Glomerular visceral epithelial cell (primary cell): ENCODE data around the gene ZNF574.

Experiments used
- DNase-seq: peaks from one replicate; pipeline ENCODE4 v3.0.0-alpha.2; 2016; ENCODE audit errors: extremely low spot score

ZNF574 gene

DNA sequence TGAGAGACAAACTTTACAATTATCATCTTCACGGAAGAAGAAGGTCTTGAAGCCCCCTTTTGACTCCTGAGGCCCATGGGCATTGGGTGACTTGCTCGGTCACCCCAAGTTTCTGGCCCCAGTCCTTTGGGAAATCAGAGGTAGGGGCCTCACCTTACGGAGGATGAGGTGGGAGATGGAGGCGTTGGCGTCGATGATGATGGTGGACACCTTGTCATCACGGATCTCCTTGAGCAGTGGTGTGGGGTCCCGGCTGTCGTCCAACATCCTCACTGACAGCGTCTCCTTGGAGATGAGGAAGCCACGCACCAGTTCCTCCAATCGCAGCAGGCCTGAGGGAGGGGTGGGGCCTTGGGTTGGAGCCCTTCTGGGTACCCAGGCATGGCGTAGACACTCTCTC lies 16.8 kb upstream of the ZNF574 start:
- no peak for DNase-seq

DNA sequence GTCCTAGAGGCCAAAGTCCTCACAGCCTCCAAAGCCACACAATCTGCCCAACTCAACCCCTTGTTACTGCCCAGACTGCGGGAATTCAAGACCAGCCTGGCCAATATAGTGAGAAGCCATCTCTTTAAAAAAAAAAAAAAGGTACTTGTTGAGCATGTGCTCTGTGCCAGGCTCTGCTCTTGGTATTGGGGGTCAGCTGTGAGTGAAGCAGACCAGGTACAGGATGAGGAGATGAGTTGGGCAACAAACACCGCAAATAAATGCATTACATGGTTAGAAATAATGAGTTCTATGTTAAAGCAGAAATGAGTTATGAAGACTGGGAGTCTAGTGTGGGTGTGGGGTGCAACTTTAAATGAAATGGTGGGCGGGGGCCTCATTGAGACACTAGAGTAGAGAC lies 15.8 kb upstream of the ZNF574 start:
- DNase-seq: no peak

DNA sequence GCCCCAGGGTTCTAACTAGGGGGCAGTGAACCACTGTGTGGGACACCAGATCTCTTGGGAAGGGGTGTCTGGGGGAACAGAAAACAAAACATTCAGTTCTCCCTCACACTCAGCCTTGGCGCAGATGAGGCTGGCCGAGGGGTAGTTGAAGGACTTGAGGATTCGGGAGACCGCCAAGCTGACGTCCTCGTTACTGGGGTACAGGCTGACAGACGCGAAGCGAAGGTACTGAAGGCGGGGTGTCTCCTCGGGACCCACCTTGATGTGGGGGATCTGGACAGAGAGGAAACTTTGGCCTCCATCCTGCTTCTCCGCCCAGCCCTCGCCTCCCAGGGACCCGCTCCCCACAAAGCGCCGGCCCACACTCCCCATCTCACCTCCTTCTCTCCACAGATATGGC lies 13.6 kb upstream of the ZNF574 start:
- no peak for DNase-seq

DNA sequence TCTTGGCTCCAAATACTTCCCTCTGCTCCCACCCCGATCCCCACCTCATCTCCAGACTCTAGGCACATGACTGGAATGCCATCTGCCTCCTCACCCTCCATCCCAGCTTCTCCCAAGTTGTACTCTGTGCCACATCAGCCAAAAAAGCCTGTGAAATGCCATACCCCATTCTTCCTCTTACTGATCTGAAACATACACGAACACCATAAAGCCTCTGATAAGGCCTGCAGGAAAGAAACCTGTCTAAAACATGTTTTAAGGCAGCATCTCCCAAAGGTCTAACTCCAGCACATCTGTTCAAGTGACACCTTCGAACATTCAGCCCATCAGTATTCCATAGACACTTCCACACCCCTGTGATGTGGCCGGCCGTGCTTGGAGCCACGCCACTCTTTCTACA lies 11.5 kb upstream of the ZNF574 start:
- no peak for DNase-seq

DNA sequence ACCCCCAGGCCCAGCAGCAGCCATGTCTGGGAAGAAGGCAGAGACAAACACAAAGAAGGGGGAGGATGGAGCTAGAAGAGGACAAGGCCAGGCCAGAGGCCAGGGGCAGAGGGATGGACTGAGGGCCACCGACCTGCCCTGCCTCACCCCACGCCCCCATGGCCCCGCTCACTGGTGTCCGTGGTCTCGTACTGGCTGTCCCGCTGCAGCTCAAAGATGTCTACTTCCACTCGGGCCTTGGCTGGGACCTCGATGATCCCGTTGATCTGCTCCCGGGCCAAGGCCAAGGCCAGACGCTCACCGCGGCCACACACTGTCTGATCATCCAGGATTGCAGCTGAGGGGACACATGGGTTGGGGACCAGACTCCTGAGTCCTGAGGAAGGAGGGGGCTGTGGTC lies 10.9 kb upstream of the ZNF574 start:
- DNase-seq: no peak

DNA sequence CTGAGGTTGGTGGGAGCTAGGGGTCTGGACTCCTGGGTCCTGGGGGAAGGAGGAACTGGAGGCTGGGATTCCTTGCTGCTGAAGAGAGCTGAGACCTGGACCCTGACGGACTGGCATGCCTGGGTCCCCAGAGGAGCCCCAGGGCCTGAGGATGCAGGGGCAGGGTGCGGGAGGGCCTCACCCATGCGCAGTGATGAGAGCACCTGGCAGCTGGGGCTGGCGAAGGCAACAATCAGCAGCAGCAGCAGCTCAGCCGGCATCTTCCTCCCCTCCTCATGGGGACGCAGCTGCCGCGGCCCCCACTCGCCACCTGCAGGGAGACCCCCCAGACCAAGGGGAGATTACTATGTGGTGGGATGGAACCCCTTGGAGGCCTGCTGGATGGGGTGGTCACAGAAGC lies 10.5 kb upstream of the ZNF574 start:
- DNase-seq: no peak

DNA sequence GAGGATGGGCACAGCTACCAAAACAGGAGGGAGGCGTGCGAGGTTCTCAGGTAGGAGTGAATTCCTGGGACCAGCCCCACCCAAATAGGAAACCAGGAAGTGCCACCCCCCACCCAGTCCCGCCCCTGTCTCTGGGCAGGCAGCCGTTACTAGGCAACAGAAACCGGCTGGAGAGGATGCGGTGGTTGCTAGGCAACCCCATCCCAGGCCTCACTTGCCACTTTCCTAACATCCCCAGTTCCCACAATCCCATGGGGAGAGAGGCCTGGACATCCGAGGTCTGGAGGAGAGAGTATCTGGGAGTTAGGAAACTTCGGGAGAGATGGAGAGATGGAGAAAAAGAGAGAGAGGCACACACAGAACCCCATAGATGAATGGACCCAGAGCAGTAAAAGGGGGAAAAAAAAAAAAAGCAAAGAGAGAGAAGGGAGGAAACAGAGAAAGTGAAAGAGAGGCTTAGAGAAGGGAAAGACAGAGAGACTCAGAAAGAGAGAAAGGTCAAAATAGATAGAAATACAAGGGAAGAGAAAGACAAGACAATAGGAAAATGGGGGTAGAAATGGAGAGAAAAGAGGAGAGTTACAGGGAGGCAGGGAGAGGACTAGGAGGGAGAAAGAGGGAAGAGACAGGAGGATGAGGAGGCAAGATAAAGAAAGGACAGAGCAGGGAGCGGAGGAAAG lies 9.8 kb upstream of the ZNF574 start:
- DNase-seq: peak; percentile 35

GRCh38 chr19:42067315-42067888 lies 8.6 kb upstream of the ZNF574 start:
- DNase-seq: no peak

- DNase-seq: no peak
Observed at GRCh38 chr19:42068361-42068755, 7.6 kb upstream of the ZNF574 start.

DNA sequence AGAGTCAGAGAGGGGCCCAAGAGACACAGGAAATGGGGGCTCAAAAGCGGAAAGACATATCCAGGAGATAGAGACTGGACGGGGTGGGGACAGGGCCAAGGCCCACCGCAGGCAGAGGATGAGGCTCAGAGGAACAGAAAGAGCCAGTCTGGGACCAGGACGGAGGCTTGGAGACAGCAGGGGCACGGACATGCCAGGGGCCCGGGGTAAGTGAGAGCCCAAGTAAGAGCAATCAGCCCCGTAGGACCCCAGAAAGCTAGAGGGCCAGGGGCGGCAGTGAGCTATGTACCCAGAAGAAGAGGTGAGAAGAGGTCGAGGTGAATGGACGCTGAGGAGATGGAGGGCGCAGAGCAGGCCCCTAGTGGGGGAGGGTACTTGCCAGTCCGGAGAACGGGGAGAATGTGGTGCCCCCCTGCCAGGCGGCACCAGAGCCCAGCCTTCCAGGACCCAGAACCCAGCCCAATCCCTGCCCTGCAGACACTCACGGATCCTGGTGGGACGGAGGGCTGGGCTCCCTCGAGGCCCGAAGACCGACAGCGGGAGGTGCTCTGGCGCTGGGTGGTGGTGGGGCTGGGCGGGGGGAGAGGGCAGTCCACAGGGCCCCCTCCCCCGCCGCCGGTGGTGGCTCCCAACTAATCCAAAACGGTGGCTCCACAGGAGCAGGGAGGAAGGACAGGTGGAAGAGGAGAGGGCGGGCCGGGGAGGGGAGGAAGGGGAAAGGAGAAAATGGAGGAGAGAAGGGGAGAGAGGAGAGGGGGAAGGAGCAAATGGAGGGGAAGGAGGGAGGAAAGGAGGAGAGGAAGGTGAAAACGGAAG lies 7.0 kb upstream of the ZNF574 start:
- no peak for DNase-seq

- no peak for DNase-seq
Observed at GRCh38 chr19:42069619-42070351, 6.2 kb upstream of the ZNF574 start, which contains the start of gene GRIK5. GRIK5 (minus strand) TSS chr19:42070206; CDS start chr19:42065770, 4,436 bp downstream.

GRCh38 chr19:42071247-42071646 lies 4.7 kb upstream of the ZNF574 start:
- DNase-seq: no peak

DNA sequence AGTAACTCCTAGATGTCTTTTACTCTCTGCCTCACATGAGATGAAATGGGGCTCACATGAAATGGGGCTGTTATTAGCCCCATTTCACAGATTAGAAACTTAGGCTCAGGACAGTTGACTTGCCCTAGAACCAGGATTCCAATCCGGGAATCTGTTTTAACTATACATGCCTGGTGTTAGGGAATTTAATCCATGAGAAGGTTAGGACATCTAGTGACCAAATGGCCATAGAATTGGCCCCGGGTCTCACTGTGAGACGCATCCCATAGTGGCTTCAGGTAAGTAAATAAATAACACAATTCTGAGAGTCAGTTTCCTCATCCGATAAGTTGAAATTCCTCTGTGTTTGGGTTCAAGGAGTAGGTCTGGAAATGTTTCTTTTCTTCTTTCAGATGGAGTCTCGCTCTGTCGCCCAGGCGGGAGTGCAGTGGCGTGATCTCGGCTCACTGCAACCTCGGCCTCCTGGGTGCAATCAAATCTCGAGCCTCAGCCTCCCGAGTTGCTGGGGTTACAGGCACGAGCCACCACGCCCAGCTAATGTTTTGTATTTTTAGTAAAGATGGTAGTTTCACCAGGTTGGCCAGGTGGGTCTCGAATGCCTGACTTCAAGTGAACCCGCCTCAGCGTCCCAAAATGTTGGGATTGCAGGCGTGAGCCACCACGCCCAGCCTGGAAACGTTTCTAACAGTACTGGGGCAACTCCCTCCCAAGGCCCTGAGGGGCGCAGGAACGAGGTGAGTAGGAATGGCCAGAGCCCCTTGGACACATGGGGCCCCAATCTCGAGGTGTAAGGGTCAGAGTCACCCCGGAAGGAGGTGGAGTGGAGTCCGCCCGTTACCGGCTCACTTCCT lies 1.2 kb upstream of the ZNF574 start:
- peak; percentile 20 for DNase-seq

DNA sequence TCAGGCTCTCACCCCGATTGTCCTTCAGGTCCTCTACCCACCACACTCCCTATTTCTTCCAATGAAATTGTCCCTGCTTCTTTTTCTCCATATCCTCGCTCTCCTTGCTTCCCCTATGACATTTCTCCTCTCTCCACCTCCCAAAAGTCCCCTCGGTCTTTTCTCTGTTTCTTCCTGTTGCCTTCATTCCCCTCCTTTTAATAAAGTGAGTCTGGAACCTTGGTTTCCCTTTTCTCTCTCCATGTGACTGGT lies 676 bp upstream of the ZNF574 start:
- DNase-seq: no peak

- no peak for DNase-seq
Observed at GRCh38 chr19:42076380-42076944, 496 bp downstream of the ZNF574 start.

- no peak for DNase-seq
Observed at GRCh38 chr19:42078058-42078457, 2.1 kb downstream of the ZNF574 start.

- DNase-seq: no peak
Observed at GRCh38 chr19:42078538-42079275, 2.7 kb downstream of the ZNF574 start.

DNA sequence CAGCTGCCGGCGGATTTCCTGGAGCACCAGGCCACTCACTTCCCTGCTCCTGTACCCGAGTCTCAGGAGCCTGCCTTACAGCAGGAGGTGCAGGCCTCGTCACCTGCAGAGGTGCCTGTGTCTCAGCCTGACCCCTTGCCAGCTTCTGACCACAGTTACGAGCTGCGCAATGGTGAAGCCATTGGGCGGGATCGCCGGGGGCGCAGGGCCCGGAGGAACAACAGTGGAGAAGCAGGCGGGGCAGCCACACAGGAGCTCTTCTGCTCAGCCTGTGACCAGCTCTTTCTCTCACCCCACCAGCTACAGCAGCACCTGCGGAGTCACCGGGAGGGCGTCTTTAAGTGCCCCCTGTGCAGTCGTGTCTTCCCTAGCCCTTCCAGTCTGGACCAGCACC lies 3.3 kb downstream of the ZNF574 start:
- DNase-seq: peak; percentile 26

GRCh38 chr19:42079886-42080763 lies 4.2 kb downstream of the ZNF574 start:
- DNase-seq: no peak
